GM03348 (cell line): ENCODE data around the gene CAPZA1.
"Not testable (repeated sequence)": the region's sequence is repeated elsewhere in the genome, so short reads cannot be mapped to it uniquely, and the experiment has no call there.

Source experiments
- DNase-seq: peaks from one replicate; pipeline ENCODE4 v3.0.0; 2012; ENCODE audit warnings: low spot score

Gene CAPZA1

GRCh38 chr1:112628516-112628915 lies 8.9 kb downstream of the CAPZA1 start:
- no peak for DNase-seq

DNA sequence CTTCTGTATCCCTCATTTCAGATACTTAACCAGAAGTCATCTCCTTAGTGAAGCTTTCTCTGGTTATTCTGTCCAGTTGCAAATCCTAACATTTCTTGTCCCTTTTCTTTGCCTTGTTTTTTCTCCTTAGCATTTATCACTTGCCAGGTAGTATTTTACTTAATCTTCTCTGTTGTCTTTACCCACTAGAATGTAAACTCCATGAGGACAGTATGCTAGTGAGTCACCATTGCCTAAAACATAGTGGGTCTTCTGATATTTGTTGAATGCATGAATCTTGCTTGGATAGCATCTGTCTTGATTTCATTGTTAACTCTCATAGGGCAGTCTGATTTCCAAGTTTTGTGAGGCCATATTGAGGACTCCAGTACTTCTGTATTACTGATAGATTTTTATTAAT lies 9.6 kb downstream of the CAPZA1 start:
- no peak for DNase-seq

DNA sequence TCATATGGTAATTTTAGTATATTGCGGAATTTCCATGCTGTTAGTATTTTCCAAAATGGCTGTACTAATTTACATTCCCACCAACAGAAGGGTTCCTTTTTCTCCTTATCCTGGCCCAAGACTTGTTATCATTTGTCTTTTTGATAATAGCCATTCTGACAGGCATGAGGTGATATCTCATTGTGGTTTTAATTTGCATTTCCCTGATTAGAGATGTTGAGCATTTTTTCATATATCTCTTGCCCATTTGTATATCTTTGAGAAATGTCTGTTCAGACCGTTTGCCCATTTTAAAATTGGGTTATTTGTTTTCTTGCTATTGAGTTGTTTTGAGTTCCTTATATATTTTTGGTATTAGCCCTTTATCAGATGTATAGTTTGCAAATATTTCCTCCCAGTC lies 14.0 kb downstream of the CAPZA1 start:
- no peak for DNase-seq

DNA sequence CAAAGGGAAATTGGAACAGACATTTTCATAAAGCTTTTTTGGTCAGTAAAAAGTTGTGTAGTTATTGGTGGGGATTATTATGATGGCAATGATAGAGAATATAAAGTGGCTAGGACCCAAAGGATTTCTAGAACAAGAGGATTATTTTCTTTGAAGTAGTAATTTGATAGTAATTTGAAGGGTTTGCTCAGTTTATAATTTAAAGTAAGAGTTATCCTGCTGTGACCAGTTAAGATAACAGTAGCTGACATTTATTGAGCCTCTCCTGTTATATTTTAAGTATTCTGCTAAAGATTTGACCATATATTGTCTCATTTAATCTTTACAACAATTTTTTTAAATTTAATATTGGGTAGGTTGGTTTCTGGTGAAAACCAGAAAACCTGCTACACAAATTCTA lies 14.7 kb downstream of the CAPZA1 start:
- DNase-seq = no peak

DNA sequence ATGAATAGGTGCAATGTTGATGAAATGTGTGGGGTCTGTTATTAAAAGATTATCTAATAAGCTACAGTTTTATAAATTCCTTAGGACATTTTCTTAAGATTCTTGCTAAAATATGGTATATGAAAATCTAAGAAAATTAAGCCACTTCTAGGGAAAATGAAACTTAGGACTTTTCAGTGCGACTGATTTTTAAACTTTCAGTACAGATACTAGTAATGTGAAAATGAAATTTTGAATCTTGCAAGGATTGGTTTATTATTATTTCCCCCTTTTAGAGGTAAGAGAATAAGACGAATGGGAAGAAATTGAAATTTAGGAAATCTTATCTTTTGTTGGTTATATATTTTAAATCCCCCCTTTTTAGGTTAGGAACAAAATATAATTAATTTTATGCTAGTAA lies 16.4 kb downstream of the CAPZA1 start:
- no peak for DNase-seq

DNA sequence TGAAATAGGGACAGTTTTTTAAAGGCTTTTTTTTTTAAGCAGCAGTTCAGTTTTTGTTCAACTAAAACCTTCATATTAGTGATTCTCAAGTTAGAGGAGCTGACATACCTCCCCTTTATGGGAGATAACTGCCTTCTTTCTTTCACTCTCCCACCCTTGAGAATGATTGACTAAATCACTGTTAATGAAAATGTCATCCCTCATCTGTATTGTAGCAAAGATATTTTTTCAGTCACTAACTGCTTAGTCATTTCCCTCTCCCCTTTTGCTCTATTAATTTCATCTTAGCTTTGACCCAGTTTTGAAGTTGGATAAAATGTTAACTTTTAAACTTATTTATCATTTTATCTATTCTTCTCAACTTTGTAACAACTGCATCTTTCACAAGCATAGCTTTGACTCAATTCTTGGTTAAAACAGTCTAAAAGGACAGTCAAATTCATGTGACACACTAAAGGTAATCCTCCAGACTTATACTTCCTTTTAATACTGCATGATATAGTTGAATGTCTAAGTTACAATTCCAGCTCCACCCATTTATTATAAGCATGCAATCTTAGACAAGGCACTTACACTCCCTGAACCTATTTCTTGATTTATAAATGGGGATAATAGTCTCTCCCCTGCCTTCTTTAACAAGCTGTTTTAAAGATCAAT lies 17.1 kb downstream of the CAPZA1 start:
- DNase-seq = no peak

GRCh38 chr1:112637254-112638109 lies 17.9 kb downstream of the CAPZA1 start:
- peak; percentile 52 for DNase-seq

DNA sequence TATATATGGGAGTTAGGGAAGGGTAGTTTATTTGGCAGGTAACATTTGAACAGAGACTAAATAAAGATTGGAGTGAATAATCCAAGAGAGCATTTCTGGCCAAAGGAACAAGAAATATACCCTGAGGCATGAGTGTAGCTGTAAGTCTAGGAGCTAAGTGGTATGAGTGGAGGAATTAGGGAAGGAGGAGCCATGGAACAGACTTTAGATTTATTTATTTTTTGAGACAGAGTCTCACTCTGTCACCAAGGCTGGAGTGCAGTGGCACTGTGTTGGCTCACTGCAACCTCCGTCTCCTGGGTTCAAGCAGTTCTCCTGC lies 18.4 kb downstream of the CAPZA1 start:
- DNase-seq = no peak

GRCh38 chr1:112640437-112640836 lies 20.8 kb downstream of the CAPZA1 start:
- not testable (repeated sequence) for DNase-seq

DNA sequence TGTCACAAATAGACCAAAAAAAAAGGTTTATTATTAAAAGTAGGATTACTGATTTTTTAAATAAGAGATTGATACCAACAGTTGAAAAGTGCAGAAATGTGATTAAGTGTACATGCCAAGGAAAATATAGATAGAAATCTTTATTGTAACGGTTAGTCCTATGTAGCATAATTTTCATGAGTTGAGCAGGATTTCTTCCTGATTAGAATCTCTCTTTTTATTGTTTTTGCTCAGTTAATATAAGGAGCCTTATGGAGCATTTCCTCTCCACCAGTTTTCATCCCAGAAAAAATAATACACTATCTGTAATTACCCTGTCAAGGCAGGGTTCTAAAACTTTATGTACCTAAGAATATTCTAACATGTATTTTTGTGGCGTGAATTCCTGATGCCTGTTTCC lies 23.4 kb downstream of the CAPZA1 start:
- DNase-seq = no peak

DNA sequence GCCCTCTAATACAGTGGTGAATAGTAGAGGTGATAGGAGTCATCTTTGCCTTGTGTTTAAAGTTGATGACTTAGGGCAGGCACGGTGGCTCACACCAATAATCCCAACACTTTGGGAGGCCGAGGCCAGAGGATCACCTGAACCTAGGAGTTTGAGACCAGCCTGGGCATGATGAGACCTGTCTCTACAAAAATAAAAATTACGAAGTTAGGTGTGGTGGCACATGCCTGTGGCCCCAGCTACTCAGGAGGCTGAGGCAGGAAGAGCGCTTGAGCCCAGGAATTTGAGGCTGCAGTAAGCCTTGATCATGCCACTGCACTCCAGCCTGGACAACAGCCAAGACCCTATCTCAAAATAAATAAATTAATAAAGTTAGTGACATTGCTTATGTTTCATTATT lies 26.6 kb downstream of the CAPZA1 start:
- no peak for DNase-seq

GRCh38 chr1:112651205-112651604 lies 31.6 kb downstream of the CAPZA1 start:
- no peak for DNase-seq

DNA sequence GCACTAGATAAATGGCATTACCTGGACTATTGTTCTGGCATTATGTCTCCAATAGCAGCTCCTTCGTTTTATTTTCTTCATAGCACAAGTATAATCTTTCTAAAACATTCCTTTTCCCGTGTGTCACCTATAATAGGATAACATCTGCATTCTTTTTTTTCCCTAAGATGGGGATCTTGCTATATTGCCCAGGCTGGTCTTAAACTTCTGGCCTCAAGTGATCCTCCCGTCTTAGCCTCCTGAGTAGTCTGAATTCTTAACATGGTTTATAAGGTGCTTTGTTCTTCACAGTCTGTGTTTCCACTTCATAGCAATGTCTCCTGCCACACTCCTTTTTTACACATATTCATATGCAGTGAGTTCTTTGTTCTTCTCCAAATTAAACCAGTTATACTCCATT lies 46.2 kb downstream of the CAPZA1 start:
- DNase-seq = no peak

GRCh38 chr1:112666946-112667345 lies 47.3 kb downstream of the CAPZA1 start:
- no peak for DNase-seq

- DNase-seq = no peak
These were observed 52.4 kb downstream of the CAPZA1 start for GRCh38 chr1:112672009-112672408.

DNA sequence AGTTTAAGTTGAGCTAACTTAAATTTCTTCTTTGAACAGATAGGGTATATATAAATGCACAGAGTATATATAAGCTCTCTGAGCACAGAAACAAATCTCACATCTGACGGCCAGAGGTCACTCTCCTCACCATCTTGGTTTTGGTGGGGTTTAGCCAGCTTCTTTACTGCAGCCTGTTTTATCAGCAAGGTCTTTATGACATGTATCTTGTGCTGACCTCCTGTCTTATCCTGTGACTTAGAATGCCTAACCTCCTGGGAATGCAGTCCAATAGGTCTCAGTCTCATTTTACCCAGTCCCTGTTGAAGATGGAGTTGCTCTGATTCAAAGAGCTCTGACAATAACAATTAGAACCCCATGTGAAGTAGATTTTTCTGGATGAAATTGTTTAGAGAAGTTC lies 53.2 kb downstream of the CAPZA1 start:
- no peak for DNase-seq

- peak; percentile 58 for DNase-seq
These were observed 54.2 kb downstream of the CAPZA1 start for GRCh38 chr1:112673592-112674439.

DNA sequence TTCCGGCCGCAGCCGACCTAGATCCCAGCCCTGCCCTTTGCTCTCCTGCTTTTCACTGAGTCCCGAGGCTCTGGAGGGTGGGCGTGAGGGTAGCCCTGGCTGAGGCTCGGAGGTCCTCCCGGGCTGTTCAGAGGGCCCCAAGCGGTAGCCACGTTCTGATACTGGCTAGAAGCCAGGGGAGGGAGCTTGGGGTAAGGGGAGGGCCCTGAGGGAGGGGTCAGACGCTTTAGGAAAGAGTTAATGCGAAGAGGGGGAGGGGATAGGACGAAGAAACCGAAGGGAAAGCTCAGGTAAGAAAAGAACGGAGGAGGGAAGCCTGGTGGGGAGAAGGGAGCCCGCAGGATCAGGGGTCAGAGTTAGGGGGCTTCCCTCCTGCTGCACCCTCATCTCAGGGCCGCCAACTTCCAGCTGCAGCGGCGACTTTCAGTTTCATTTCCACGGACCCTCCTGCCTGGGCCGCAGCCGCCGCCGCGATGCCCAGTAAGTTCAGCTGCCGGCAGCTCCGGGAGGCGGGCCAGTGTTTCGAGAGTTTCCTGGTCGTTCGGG lies 54.9 kb downstream of the CAPZA1 start, which contains the start of gene MOV10:
Gene MOV10, plus strand, starts transcription at position 220 of the 546 bp plus-strand sequence. Its CDS starts 254 bp downstream, at position 474.
- peak; percentile 79 for DNase-seq

DNA sequence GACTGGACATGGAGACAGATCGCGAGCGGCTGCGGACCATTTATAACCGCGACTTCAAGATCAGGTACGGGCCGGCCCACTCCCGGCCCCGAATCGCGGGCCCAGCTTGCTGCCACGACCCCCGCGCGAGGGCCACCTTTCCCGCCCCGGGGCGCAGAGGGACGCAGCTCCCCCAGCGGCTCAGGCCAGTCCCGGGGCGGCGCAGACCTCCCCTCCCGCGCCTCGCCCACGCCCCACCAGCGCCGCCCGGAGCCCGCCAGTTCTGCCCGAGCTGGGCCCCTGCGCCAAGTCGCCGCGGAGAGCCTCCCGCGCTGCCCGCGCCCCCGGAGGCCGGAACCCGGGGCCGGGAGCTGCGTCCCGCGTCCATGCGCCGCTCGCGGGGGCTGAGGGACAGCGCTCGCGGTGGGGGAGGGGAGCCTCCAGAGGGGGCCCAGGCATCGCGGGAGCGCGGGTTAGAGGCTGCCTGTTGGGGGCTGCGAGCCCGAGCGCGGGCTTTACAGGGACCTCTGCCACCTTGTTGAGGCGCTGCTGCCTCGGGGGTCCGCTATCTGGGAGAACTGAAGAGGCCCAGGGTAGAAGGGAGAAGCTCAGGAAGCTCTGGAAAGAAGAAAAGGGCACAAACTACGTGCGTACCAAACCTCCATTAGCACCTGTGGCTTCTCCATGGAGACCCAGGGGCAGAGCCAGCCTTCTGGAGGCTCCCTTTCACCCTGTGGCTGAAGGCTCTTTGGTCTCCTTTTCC lies 55.5 kb downstream of the CAPZA1 start:
- peak; percentile 81 for DNase-seq

- DNase-seq = no peak
These were observed 56.2 kb downstream of the CAPZA1 start for GRCh38 chr1:112675728-112676381.

GRCh38 chr1:112676543-112676942 lies 56.9 kb downstream of the CAPZA1 start:
- no peak for DNase-seq
